Sigmoid colon (tissue), 7 donors: ENCODE results near the gene EFNA4. TPM values are rescaled to one million over a fixed set of nuclear protein-coding genes. Genes with fewer than 3 reads are reported as not detected.

Experiments used
- DNase-seq: peaks from one replicate; pipeline ENCODE4 v3.0.0-alpha.2; 2019
- H3K27ac ChIP-seq, 4 donors: fragments of 200-600 bp; sonication (generic); one replicate each; pipeline ENCODE4 v1.5.1; 2016 to 2019; ENCODE audit warnings: mild to moderate bottlenecking in 1 of 4
- H3K27me3 ChIP-seq, 3 donors: fragments of 200-600 bp; sonication (generic); one replicate each; pipeline ENCODE4 v1.5.1; 2019; ENCODE audit warnings: mild to moderate bottlenecking in 1 of 3
- H3K36me3 ChIP-seq, 4 donors: fragments of 200-600 bp; sonication (generic); one replicate each; pipeline ENCODE4 v1.5.1; 2016 to 2019
- H3K4me1 ChIP-seq, 4 donors: fragments of 200-600 bp; sonication (generic); one replicate each; pipeline ENCODE4 v1.5.1; 2017 to 2019
- H3K4me3 ChIP-seq, 4 donors: fragments of 200-600 bp; sonication (generic); one replicate each; pipeline ENCODE4 v1.5.1; 2017 to 2019; ENCODE audit warnings: mild to moderate bottlenecking in 2 of 4, moderate library complexity in 1 of 4
- H3K9me3 ChIP-seq, 4 donors: fragments of 200-600 bp in 3 of 4; sonication (generic) in 3 of 4; one replicate each; pipeline versions ENCODE4 v1.5.1 to v1.6.1; 2013 to 2019
- EP300 ChIP-seq, 4 donors: sonication (generic); formaldehyde crosslinking; IDR thresholded peaks; one replicate each; pipeline ENCODE4 v1.6.1; 2017; ENCODE audit warnings: antibody characterized with exemption in 4 of 4
- POLR2A ChIP-seq, 2 donors: fragments of 450-650 bp; IDR thresholded peaks; one replicate each; pipeline ENCODE4 v1.6.1; 2016; ENCODE audit warnings: antibody characterized with exemption in 2 of 2, mild to moderate bottlenecking in 2 of 2, moderate library complexity in 2 of 2
- POLR2AphosphoS5 ChIP-seq, 4 donors: sonication (generic); formaldehyde crosslinking; IDR thresholded peaks; one replicate each; pipeline ENCODE4 v1.6.1; 2017; ENCODE audit warnings: antibody characterized with exemption in 4 of 4
- WGBS, 2 donors: extraction: QIAGEN DNeasy Blood & Tissue Kit; methylation state at CpG; one replicate each; pipeline ENCODE4 v1.1.7; 2013; 5-methylcytosine and 5-hydroxymethylcytosine counted together
- intact Hi-C: fragments of 100-400 bp; cut with DNase I; formaldehyde crosslinking; loops from one replicate; pipeline ENCODE4 v1.15.1; 2023
- polyA plus RNA-seq, 3 donors: library from polyadenylated mRNA; stranded (reverse); fragments of 200-250 nt; gene quantifications; one replicate each; pipeline ENCODE4 v1.2.3, GENCODE V29; 2013
- total RNA-seq, 4 donors: library from RNA; depleted of rRNA; stranded (reverse); fragments of >200 nt; gene quantifications; one replicate each; pipeline ENCODE4 v1.1.0, GENCODE V29; 2016
- TF ChIP-seq, protein P1 (sequence below), 4 experiments: fragments of 450-650 bp in 3 of 4; fragments of 200-600 bp in 1 of 4; IDR thresholded peaks; one replicate each; pipeline ENCODE4 v1.5.1; 2016 to 2019; ENCODE audit warnings: antibody characterized with exemption in 4 of 4, mild to moderate bottlenecking in 3 of 4, moderate library complexity in 2 of 4
- donor health status: healthy with polysubstance abuse.
- donor health status: Bipolar disorder and iron deficiency.
- donor health status: healthy.

Gene EFNA4
- total and polyA plus RNA-seq, 7 donors, result 1.6 to 22.2 (median 5.0) TPM

DNA sequence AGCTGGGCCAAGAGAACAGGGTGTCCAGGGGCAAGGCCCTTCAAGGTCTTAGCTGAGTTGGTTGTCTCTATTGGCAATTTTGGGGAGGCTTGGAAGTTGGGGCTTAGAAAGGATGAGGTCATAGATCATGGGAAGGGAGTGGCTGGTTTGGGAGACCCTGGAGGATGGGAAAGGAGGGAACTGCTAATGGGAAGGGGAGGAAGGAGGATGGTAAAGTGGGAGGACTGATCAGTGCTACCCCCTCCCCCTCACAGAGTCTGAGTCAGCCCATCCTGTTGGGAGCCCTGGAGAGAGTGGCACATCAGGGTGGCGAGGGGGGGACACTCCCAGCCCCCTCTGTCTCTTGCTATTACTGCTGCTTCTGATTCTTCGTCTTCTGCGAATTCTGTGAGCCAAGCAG is 5.1 kb downstream of the EFNA4 start:
- DNase-seq, result no peak
- Histone ChIP-seq H3K9me3 (no peaks in the 10 kb centered on the region), H3K36me3 (no peaks in the 10 kb centered on the region), H3K27ac (no peak overlapping the region), H3K4me1 (peaks cover 0 to 31% (median 24%) of the 10 kb centered on the region in 4 donors), H3K27me3 (no peaks in the 10 kb centered on the region), H3K4me3 (no peak overlapping the region)
- intact Hi-C loops, result no loop called here
- WGBS, 2 donors, result 90 to 92% methylated on average over 3 of the region's 3 CpGs
- TF ChIP-seq EP300 (IDR thresholded peaks at IDR 0.05) (no peak), POLR2A (IDR thresholded peaks at IDR 0.05) (no peak), POLR2AphosphoS5 (IDR thresholded peaks at IDR 0.05) (no peak)
- TF ChIP-seq, protein P1, sequence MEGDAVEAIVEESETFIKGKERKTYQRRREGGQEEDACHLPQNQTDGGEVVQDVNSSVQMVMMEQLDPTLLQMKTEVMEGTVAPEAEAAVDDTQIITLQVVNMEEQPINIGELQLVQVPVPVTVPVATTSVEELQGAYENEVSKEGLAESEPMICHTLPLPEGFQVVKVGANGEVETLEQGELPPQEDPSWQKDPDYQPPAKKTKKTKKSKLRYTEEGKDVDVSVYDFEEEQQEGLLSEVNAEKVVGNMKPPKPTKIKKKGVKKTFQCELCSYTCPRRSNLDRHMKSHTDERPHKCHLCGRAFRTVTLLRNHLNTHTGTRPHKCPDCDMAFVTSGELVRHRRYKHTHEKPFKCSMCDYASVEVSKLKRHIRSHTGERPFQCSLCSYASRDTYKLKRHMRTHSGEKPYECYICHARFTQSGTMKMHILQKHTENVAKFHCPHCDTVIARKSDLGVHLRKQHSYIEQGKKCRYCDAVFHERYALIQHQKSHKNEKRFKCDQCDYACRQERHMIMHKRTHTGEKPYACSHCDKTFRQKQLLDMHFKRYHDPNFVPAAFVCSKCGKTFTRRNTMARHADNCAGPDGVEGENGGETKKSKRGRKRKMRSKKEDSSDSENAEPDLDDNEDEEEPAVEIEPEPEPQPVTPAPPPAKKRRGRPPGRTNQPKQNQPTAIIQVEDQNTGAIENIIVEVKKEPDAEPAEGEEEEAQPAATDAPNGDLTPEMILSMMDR (IDR thresholded peaks at IDR 0.05), result no peak

DNA sequence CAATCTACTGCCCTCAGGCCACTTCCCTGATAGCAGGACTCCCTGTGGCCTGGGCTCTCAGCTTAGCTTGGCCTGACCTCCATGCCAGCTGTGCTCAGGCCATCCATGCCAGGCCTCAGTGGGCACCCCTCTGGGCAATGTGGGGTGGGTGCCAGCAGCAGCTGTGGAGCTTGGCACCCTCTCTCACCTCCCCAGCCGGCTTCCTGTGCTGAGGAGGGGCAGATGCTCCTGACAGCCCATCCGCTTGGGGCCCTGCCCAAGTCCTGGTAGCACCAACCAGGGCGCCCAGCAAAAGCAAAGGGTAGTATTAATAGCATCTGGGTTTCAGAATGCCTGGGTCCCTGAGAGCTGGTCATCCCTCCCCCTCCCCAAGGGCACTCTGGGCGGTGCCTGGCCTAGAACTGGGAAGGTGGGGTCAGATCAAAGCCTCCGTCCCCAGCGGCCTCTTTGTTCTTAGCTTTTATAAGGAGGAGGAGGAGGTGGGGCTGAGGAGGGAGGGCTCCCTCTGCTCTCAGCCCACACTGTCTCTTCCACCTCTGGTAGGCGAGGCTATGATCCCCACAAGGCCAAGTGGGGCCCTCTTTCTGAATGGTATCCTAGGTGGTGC is 6.1 kb downstream of the EFNA4 start:
- no peaks in the 10 kb centered on the region for H3K9me3 ChIP-seq
- 26 to 68% methylated on average over 7 of the region's 7 CpGs for WGBS, 2 donors
- H3K27ac ChIP-seq, result no peak overlapping the region
- no peak for TF ChIP-seq POLR2A (IDR thresholded peaks at IDR 0.05)
- no peak for TF ChIP-seq EP300 (IDR thresholded peaks at IDR 0.05)
- no peak for TF ChIP-seq POLR2AphosphoS5 (IDR thresholded peaks at IDR 0.05)
- TF ChIP-seq, protein P1 (IDR thresholded peaks at IDR 0.05), result no peak
- no peak overlapping the region for H3K4me3 ChIP-seq
- intact Hi-C loops, result no loop called here
- no peaks in the 10 kb centered on the region for H3K36me3 ChIP-seq
- peaks cover 0 to 22% (median 16%) of the 10 kb centered on the region in 4 donors for H3K4me1 ChIP-seq
- no peak for DNase-seq
- no peaks in the 10 kb centered on the region for H3K27me3 ChIP-seq

DNA sequence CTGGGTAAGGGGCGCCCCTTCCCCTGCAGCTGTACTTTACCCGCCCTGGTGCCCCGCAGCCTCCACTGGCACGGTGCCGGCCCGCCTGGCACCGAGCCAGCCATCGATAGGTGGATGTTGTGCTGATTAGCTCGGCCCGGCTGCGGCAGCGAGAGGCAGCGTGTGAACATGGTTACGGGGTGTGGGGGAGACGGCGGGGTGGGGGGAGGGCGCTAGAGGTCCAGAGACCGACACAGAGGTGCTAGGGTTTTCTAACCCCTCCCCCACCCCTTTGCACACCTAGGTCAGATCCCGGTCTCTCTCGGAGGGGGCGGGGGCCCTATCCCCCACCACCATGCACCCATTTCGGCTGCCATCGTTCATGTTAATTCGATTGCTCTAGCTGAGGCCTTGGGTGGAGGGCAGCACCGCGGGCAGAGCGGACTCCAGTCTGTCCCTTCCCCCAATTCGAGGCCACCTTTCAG is 6.7 kb downstream of the EFNA4 start:
- H3K27ac ChIP-seq, result peak overlapping the region in 3 of 4 donors; percentile 72 to 81 (median 76)
- no peaks in the 10 kb centered on the region for H3K9me3 ChIP-seq
- no peak for DNase-seq
- peak overlapping the region in 3 of 4 donors; percentile 45 to 53 (median 48) for H3K4me3 ChIP-seq
- intact Hi-C loops, result no loop called here
- H3K4me1 ChIP-seq, result peaks cover 0 to 22% (median 16%) of the 10 kb centered on the region in 4 donors
- no peaks in the 10 kb centered on the region for H3K36me3 ChIP-seq
- H3K27me3 ChIP-seq, result no peaks in the 10 kb centered on the region
- WGBS, 2 donors, result 12 to 45% methylated on average over 28 of the region's 28 CpGs
- TF ChIP-seq EP300 (IDR thresholded peaks at IDR 0.05), result no peak

DNA sequence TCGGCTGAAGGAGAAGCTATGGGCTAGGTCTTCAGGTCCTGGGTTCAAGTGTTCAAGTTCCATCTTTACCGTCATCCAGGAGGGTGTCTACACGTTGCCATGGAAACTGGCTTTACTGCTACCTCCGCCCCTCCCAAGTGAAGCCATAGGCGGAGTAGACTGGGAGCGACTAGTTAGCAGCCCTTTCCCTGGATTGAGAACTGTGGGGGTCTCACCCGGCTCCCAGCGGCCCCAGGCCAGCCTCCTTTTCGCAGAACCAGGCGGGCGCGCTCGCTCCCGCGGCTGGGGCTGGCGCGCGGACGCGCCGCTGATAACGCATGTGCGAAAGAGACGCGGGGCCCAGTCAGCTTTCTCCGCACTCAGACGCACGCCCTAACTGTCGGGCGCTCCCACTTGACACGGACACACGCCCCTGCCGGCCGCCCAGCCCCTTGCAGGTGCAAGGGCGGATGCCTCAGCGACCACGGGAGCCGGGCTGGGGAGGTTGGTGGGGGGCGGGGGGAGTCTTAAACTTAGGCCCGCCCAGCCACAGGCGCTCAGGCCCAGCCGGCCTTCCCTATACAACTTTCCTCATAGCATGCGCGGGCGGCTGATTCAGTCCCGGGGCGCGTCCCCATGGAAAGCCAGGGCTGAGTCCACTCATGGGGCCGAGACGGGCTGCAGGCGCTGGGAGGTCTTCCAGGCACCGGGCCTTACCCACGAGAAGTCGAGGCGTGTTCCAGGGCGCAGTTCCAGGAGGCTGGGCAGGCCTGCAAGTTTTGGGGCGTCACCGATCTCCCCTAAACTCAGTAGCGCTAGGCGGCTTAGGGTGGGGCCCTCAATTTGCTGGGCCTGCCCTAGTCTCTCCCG is 7.4 kb downstream of the EFNA4 start:
- H3K27ac ChIP-seq, result peak overlapping the region; percentile 71 to 81 (median 74)
- DNase-seq, result peak; percentile 90

More for the DNA sequence above, 7.4 kb downstream of the EFNA4 start:
- Histone ChIP-seq H3K27me3 (no peaks in the 10 kb centered on the region), H3K36me3 (no peaks in the 10 kb centered on the region), H3K4me3 (peak overlapping the region; percentile 11 to 53 (median 46)), H3K9me3 (no peaks in the 10 kb centered on the region), H3K4me1 (peaks cover 0 to 22% (median 16%) of the 10 kb centered on the region in 4 donors)
- TF ChIP-seq POLR2AphosphoS5 (IDR thresholded peaks at IDR 0.05) (peak in 2 of 4 donors; percentile 32 to 42), EP300 (IDR thresholded peaks at IDR 0.05) (no peak), POLR2A (IDR thresholded peaks at IDR 0.05) (no peak)
- TF ChIP-seq, protein P1 (IDR thresholded peaks at IDR 0.05), result peak in 3 of 4 experiments; percentile 21 to 57 (median 36)
- intact Hi-C loops, result no loop called here
- 1 to 6% methylated on average over 61 of the region's 61 CpGs for WGBS, 2 donors
